Skeletal muscle satellite cell (primary cell): ENCODE data around the gene PAN3.

ENCODE experiments used
- H3K27me3 ChIP-seq: 2 replicates; pipeline ENCODE4 v1.7.0; 2013; ENCODE audit warnings: low read length; ENCODE audit not compliant: control insufficient read depth, insufficient read depth
- H3K36me3 ChIP-seq: 2 replicates; pipeline ENCODE4 v1.7.0; 2013; ENCODE audit warnings: mild to moderate bottlenecking, control low read depth, low read length; ENCODE audit not compliant: insufficient read depth
- H3K4me1 ChIP-seq: 2 replicates; pipeline ENCODE4 v1.7.0; 2013; ENCODE audit warnings: low read length; ENCODE audit not compliant: control insufficient read depth, insufficient read depth
- H3K4me2 ChIP-seq: 2 replicates; pipeline ENCODE4 v1.7.0; 2013; ENCODE audit warnings: mild to moderate bottlenecking, low read length
- H3K4me3 ChIP-seq: 2 replicates; pipeline ENCODE4 v1.7.0; 2013; ENCODE audit warnings: low read length
- H3K9ac ChIP-seq: 2 replicates; pipeline ENCODE4 v1.7.0; 2013; ENCODE audit warnings: mild to moderate bottlenecking, low read depth, low read length, moderate library complexity
- H3K9me3 ChIP-seq: replicated peaks from 2 replicates; pipeline ENCODE4 v1.7.0; 2013; ENCODE audit warnings: mild to moderate bottlenecking, control low read depth, low read length

PAN3 gene

GRCh38 chr13:28327373-28328270 is 189.3 kb downstream of the PAN3 start:
- Histone ChIP-seq H3K4me1 (peaks cover 22% of the 10 kb centered on the region), H3K36me3 (no peaks in the 10 kb centered on the region), H3K27me3 (peaks cover 5% of the 10 kb centered on the region), H3K4me2 (no peak overlapping the region), H3K9me3 (no peaks in the 10 kb centered on the region), H3K4me3 (no peak overlapping the region), H3K9ac (no peak overlapping the region)

GRCh38 chr13:28328271-28328607 is 189.9 kb downstream of the PAN3 start:
- Histone ChIP-seq H3K27me3 (peaks cover 5% of the 10 kb centered on the region), H3K4me2 (no peak overlapping the region), H3K4me3 (no peak overlapping the region), H3K9me3 (no peaks in the 10 kb centered on the region), H3K36me3 (no peaks in the 10 kb centered on the region), H3K9ac (no peak overlapping the region), H3K4me1 (peaks cover 22% of the 10 kb centered on the region)

- peaks cover 12% of the 10 kb centered on the region for H3K27me3 ChIP-seq
Measured at GRCh38 chr13:28329395-28330158, 191.2 kb downstream of the PAN3 start.

GRCh38 chr13:28333204-28333881 is 195.0 kb downstream of the PAN3 start:
- Histone ChIP-seq H3K27me3 (peaks cover 16% of the 10 kb centered on the region), H3K9me3 (no peaks in the 10 kb centered on the region), H3K4me2 (no peak overlapping the region), H3K9ac (no peak overlapping the region), H3K36me3 (no peaks in the 10 kb centered on the region), H3K4me1 (peaks cover 27% of the 10 kb centered on the region), H3K4me3 (no peak overlapping the region)

More at GRCh38 chr13:28329395-28330158, 191.2 kb downstream of the PAN3 start:
- Histone ChIP-seq H3K4me1 (peaks cover 22% of the 10 kb centered on the region), H3K9ac (no peak overlapping the region), H3K36me3 (no peaks in the 10 kb centered on the region), H3K4me3 (no peak overlapping the region), H3K9me3 (no peaks in the 10 kb centered on the region), H3K4me2 (peak overlapping the region; percentile 31)

GRCh38 chr13:28336193-28336657 is 197.9 kb downstream of the PAN3 start:
- H3K9ac ChIP-seq: no peak overlapping the region
- no peaks in the 10 kb centered on the region for H3K36me3 ChIP-seq
- no peak overlapping the region for H3K4me3 ChIP-seq
- H3K4me2 ChIP-seq: no peak overlapping the region
- peaks cover 37% of the 10 kb centered on the region for H3K4me1 ChIP-seq
- H3K27me3 ChIP-seq: peaks cover 16% of the 10 kb centered on the region
- H3K9me3 ChIP-seq: no peaks in the 10 kb centered on the region

GRCh38 chr13:28337166-28338005 is 199.0 kb downstream of the PAN3 start:
- Histone ChIP-seq H3K27me3 (peaks cover 13% of the 10 kb centered on the region), H3K9ac (no peak overlapping the region), H3K4me3 (no peak overlapping the region)

GRCh38 chr13:28338006-28338574 is 199.7 kb downstream of the PAN3 start:
- Histone ChIP-seq H3K4me2 (peak overlapping the region; percentile 10), H3K4me1 (peaks cover 37% of the 10 kb centered on the region), H3K9me3 (no peaks in the 10 kb centered on the region), H3K4me3 (no peak overlapping the region), H3K27me3 (peaks cover 10% of the 10 kb centered on the region), H3K9ac (no peak overlapping the region), H3K36me3 (no peaks in the 10 kb centered on the region)

More at GRCh38 chr13:28337166-28338005, 199.0 kb downstream of the PAN3 start:
- Histone ChIP-seq H3K36me3 (no peaks in the 10 kb centered on the region), H3K9me3 (no peaks in the 10 kb centered on the region), H3K4me1 (peaks cover 37% of the 10 kb centered on the region), H3K4me2 (no peak overlapping the region)

- peaks cover 6% of the 10 kb centered on the region for H3K27me3 ChIP-seq
- H3K9me3 ChIP-seq: no peaks in the 10 kb centered on the region
- no peak overlapping the region for H3K4me3 ChIP-seq
- H3K36me3 ChIP-seq: no peaks in the 10 kb centered on the region
- peaks cover 37% of the 10 kb centered on the region for H3K4me1 ChIP-seq
- no peak overlapping the region for H3K4me2 ChIP-seq
- no peak overlapping the region for H3K9ac ChIP-seq
Measured at GRCh38 chr13:28338742-28339141, 200.4 kb downstream of the PAN3 start.

- Histone ChIP-seq H3K9ac (no peak overlapping the region), H3K36me3 (no peaks in the 10 kb centered on the region), H3K9me3 (no peaks in the 10 kb centered on the region), H3K27me3 (peaks cover 4% of the 10 kb centered on the region), H3K4me3 (no peak overlapping the region), H3K4me2 (no peak overlapping the region), H3K4me1 (peaks cover 37% of the 10 kb centered on the region)
Measured at GRCh38 chr13:28339419-28339818, 201.1 kb downstream of the PAN3 start.

GRCh38 chr13:28340272-28340793 is 202.0 kb downstream of the PAN3 start:
- H3K36me3 ChIP-seq: no peaks in the 10 kb centered on the region
- no peak overlapping the region for H3K4me2 ChIP-seq
- no peak overlapping the region for H3K4me3 ChIP-seq
- H3K27me3 ChIP-seq: peaks cover 4% of the 10 kb centered on the region
- H3K9ac ChIP-seq: no peak overlapping the region
- H3K9me3 ChIP-seq: no peaks in the 10 kb centered on the region
- peaks cover 37% of the 10 kb centered on the region for H3K4me1 ChIP-seq
